ENCODE measurements around the gene ZNF546. TPM values are rescaled to one million over a fixed set of nuclear protein-coding genes. Genes with fewer than 3 reads are reported as not detected.

ZNF546 gene
- total RNA-seq, 2 donors from 2014 or later = 3.1 to 4.7 TPM

- Mint-ChIP-seq H3K36me3 (peaks cover 55 to 74% of the 10 kb centered on the region in 2 donors), H3K27ac (peak within 1 kb of the TSS; percentile 99 to 100), H3K9me3 (no peaks in the 10 kb centered on the region)
- DNase-seq (ENCODE audit: low spot score in 2 of 2) = peak; percentile 97 to 99
- peak; percentile 96 to 98 for ATAC-seq
Measured at GRCh38 chr19:39970675-39971379, 26.0 kb upstream of the ZNF546 start, which contains the start of gene PSMC4. Gene PSMC4 (plus strand): TSS chr19:39971165. CDS start chr19:39971203, 38 bp downstream.

- no peaks in the 10 kb centered on the region for H3K9me3 Mint-ChIP-seq
- ATAC-seq = no peak
- DNase-seq (ENCODE audit: low spot score in 2 of 2) = no peak
- H3K36me3 Mint-ChIP-seq = peaks cover 55 to 73% of the 10 kb centered on the region in 2 donors
- H3K27ac Mint-ChIP-seq = peak overlapping the region; percentile 99 to 100
Measured at GRCh38 chr19:39971380-39972035, 25.4 kb upstream of the ZNF546 start.

GRCh38 chr19:39974377-39975155, 22.3 kb upstream of the ZNF546 start:
- Mint-ChIP-seq H3K9me3 (no peaks in the 10 kb centered on the region), H3K36me3 (peaks cover 46 to 58% of the 10 kb centered on the region in 2 donors), H3K27ac (peak overlapping the region in 1 of 2 donors; percentile 72)
- no peak for ATAC-seq
- DNase-seq (ENCODE audit: low spot score in 2 of 2) = no peak

- Mint-ChIP-seq H3K9me3 (peaks cover 23 to 25% of the 10 kb centered on the region in 2 donors), H3K27ac (no peak overlapping the region), H3K36me3 (peaks cover 47 to 76% of the 10 kb centered on the region in 2 donors)
- DNase-seq (ENCODE audit: low spot score in 2 of 2) (no peak), ATAC-seq (no peak)
Measured at GRCh38 chr19:39982883-39983282, 14.0 kb upstream of the ZNF546 start.

- H3K27ac Mint-ChIP-seq = no peak overlapping the region
- peaks cover 47 to 79% of the 10 kb centered on the region in 2 donors for H3K36me3 Mint-ChIP-seq
- no peak for ATAC-seq
- DNase-seq (ENCODE audit: low spot score in 2 of 2) = no peak
- H3K9me3 Mint-ChIP-seq = peaks cover 23 to 26% of the 10 kb centered on the region in 2 donors
Measured at GRCh38 chr19:39983695-39984300, 13.1 kb upstream of the ZNF546 start.

GRCh38 chr19:39986643-39987042, 10.2 kb upstream of the ZNF546 start:
- Mint-ChIP-seq H3K27ac (no peak overlapping the region), H3K9me3 (peaks cover 23 to 26% of the 10 kb centered on the region in 2 donors), H3K36me3 (peaks cover 31 to 58% of the 10 kb centered on the region in 2 donors)
- ATAC-seq (no peak), DNase-seq (ENCODE audit: low spot score in 2 of 2) (no peak)

GRCh38 chr19:39987167-39987566, 9.7 kb upstream of the ZNF546 start:
- Mint-ChIP-seq H3K36me3 (peaks cover 31 to 58% of the 10 kb centered on the region in 2 donors), H3K9me3 (peaks cover 23 to 26% of the 10 kb centered on the region in 2 donors)

GRCh38 chr19:39987596-39987995, 9.3 kb upstream of the ZNF546 start:
- Mint-ChIP-seq H3K27ac (no peak overlapping the region), H3K36me3 (peaks cover 31 to 57% of the 10 kb centered on the region in 2 donors), H3K9me3 (peaks cover 23 to 26% of the 10 kb centered on the region in 2 donors)
- DNase-seq (ENCODE audit: low spot score in 2 of 2) (no peak), ATAC-seq (no peak)

More at GRCh38 chr19:39987167-39987566, 9.7 kb upstream of the ZNF546 start:
- no peak for DNase-seq (ENCODE audit: low spot score in 2 of 2)
- no peak for ATAC-seq
- no peak overlapping the region for H3K27ac Mint-ChIP-seq

- Mint-ChIP-seq H3K36me3 (peaks cover 33 to 49% of the 10 kb centered on the region in 2 donors), H3K9me3 (peaks cover 7 to 17% of the 10 kb centered on the region in 2 donors)
Measured at GRCh38 chr19:39993605-39994004, 3.3 kb upstream of the ZNF546 start.

GRCh38 chr19:39994361-39994760, 2.5 kb upstream of the ZNF546 start:
- peaks cover 7 to 17% of the 10 kb centered on the region in 2 donors for H3K9me3 Mint-ChIP-seq
- DNase-seq (ENCODE audit: low spot score in 2 of 2) = no peak
- ATAC-seq = no peak
- no peak overlapping the region for H3K27ac Mint-ChIP-seq
- peaks cover 33 to 49% of the 10 kb centered on the region in 2 donors for H3K36me3 Mint-ChIP-seq

More at GRCh38 chr19:39993605-39994004, 3.3 kb upstream of the ZNF546 start:
- ATAC-seq = no peak
- no peak for DNase-seq (ENCODE audit: low spot score in 2 of 2)
- no peak overlapping the region for H3K27ac Mint-ChIP-seq

GRCh38 chr19:39995794-39996193, 1.1 kb upstream of the ZNF546 start:
- Mint-ChIP-seq H3K27ac (peak overlapping the region in 1 of 2 donors; percentile 98), H3K36me3 (peaks cover 33 to 49% of the 10 kb centered on the region in 2 donors), H3K9me3 (peaks cover 7 to 17% of the 10 kb centered on the region in 2 donors)
- DNase-seq (ENCODE audit: low spot score in 2 of 2) = no peak
- ATAC-seq = no peak

- ATAC-seq = peak; percentile 68 to 75
- Mint-ChIP-seq H3K27ac (peak overlapping the region; percentile 97 to 98), H3K9me3 (peaks cover 7 to 17% of the 10 kb centered on the region in 2 donors), H3K36me3 (peaks cover 33 to 49% of the 10 kb centered on the region in 2 donors)
- DNase-seq (ENCODE audit: low spot score in 2 of 2) = peak in 1 of 2 donors; percentile 82
Measured at GRCh38 chr19:39996218-39996810, 546 bp upstream of the ZNF546 start.

- ATAC-seq (peak; percentile 39 to 61), DNase-seq (ENCODE audit: low spot score in 2 of 2) (peak in 1 of 2 donors; percentile 22)
- H3K36me3 Mint-ChIP-seq = peaks cover 33 to 43% of the 10 kb centered on the region in 2 donors
- peak overlapping the region; percentile 97 to 98 for H3K27ac Mint-ChIP-seq
- H3K9me3 Mint-ChIP-seq = peaks cover 6 to 16% of the 10 kb centered on the region in 2 donors
Measured at GRCh38 chr19:39997638-39998216, 867 bp downstream of the ZNF546 start.

- Mint-ChIP-seq H3K36me3 (peaks cover 26 to 35% of the 10 kb centered on the region in 2 donors), H3K27ac (peak overlapping the region in 1 of 2 donors; percentile 98), H3K9me3 (peaks cover 0 to 10% of the 10 kb centered on the region in 2 donors)
- ATAC-seq (no peak), DNase-seq (ENCODE audit: low spot score in 2 of 2) (no peak)
Measured at GRCh38 chr19:39998501-39998900, 1.6 kb downstream of the ZNF546 start.

GRCh38 chr19:40005691-40006272, 8.9 kb downstream of the ZNF546 start:
- H3K36me3 Mint-ChIP-seq = peaks cover 34 to 49% of the 10 kb centered on the region in 2 donors
- H3K9me3 Mint-ChIP-seq = peaks cover 4 to 7% of the 10 kb centered on the region in 2 donors
- ATAC-seq (no peak), DNase-seq (ENCODE audit: low spot score in 2 of 2) (no peak)
- no peak overlapping the region for H3K27ac Mint-ChIP-seq
